ENCODE data around the gene TPD52L2. TPM values are rescaled to one million over a fixed set of nuclear protein-coding genes. Genes with fewer than 3 reads are reported as not detected.

TPD52L2 gene
- total RNA-seq, 1 experiment from 2014 or later: 192 TPM

- Mint-ChIP-seq H3K27ac (ENCODE audit: unreplicated experiment) (no peak overlapping the region), H3K4me1 (ENCODE audit: low read depth, unreplicated experiment) (peaks cover 19% of the 10 kb centered on the region), H3K36me3 (ENCODE audit: insufficient read depth, unreplicated experiment) (peaks cover 41% of the 10 kb centered on the region), H3K9me3 (ENCODE audit: low read depth, unreplicated experiment) (no peaks in the 10 kb centered on the region), H3K27me3 (ENCODE audit: unreplicated experiment) (no peaks in the 10 kb centered on the region), H3K4me3 (ENCODE audit: low read depth, unreplicated experiment) (no peak overlapping the region)
- DNase-seq: no peak
- CTCF ChIA-PET: no interaction called here
- TSS peak; percentile 3 for BruUV-seq (replicated peaks)
- no peak for TF ChIP-seq CTCF (IDR thresholded peaks at IDR 0.05; ENCODE audit: unreplicated experiment)
- intact Hi-C loops (cut with micrococcal nuclease; ENCODE audit: unreplicated experiment): no loop called here
Observed at GRCh38 chr20:63903796-63904561, 38.9 kb downstream of the TPD52L2 start.

- no peaks in the 10 kb centered on the region for H3K9me3 Mint-ChIP-seq (ENCODE audit: low read depth, unreplicated experiment)
- H3K27me3 Mint-ChIP-seq (ENCODE audit: unreplicated experiment): no peaks in the 10 kb centered on the region
- CTCF ChIA-PET: interaction anchor here (1.2 to 1.3 kb wide), 2 partner anchors 12 to 66 kb away, joined by 3 to 6 read pairs; no protein-coding TSS in a partner anchor
- H3K4me3 Mint-ChIP-seq (ENCODE audit: low read depth, unreplicated experiment): no peak overlapping the region
- BruUV-seq (replicated peaks): no TSS peak
- DNase-seq: peak; percentile 48
- no peak for TF ChIP-seq CTCF (IDR thresholded peaks at IDR 0.05; ENCODE audit: unreplicated experiment)
- peaks cover 24% of the 10 kb centered on the region for H3K4me1 Mint-ChIP-seq (ENCODE audit: low read depth, unreplicated experiment)
- peaks cover 42% of the 10 kb centered on the region for H3K36me3 Mint-ChIP-seq (ENCODE audit: insufficient read depth, unreplicated experiment)
- intact Hi-C loops (cut with micrococcal nuclease; ENCODE audit: unreplicated experiment): no loop called here
- no peak overlapping the region for H3K27ac Mint-ChIP-seq (ENCODE audit: unreplicated experiment)
Observed at GRCh38 chr20:63908008-63908682, 43.1 kb downstream of the TPD52L2 start.

GRCh38 chr20:63911176-63911575 lies 46.1 kb downstream of the TPD52L2 start:
- CTCF ChIA-PET: no interaction called here

GRCh38 chr20:63913768-63914167 lies 48.7 kb downstream of the TPD52L2 start:
- H3K9me3 Mint-ChIP-seq (ENCODE audit: low read depth, unreplicated experiment): no peaks in the 10 kb centered on the region
- intact Hi-C loops (cut with micrococcal nuclease; ENCODE audit: unreplicated experiment): no loop called here
- DNase-seq: no peak
- H3K36me3 Mint-ChIP-seq (ENCODE audit: insufficient read depth, unreplicated experiment): peaks cover 33% of the 10 kb centered on the region
- CTCF ChIA-PET: no interaction called here
- no peak overlapping the region for H3K4me3 Mint-ChIP-seq (ENCODE audit: low read depth, unreplicated experiment)
- H3K27ac Mint-ChIP-seq (ENCODE audit: unreplicated experiment): no peak overlapping the region
- BruUV-seq (replicated peaks): no TSS peak
- H3K27me3 Mint-ChIP-seq (ENCODE audit: unreplicated experiment): no peaks in the 10 kb centered on the region
- TF ChIP-seq CTCF (IDR thresholded peaks at IDR 0.05; ENCODE audit: unreplicated experiment): no peak
- H3K4me1 Mint-ChIP-seq (ENCODE audit: low read depth, unreplicated experiment): peaks cover 21% of the 10 kb centered on the region

More at GRCh38 chr20:63911176-63911575, 46.1 kb downstream of the TPD52L2 start:
- H3K27ac Mint-ChIP-seq (ENCODE audit: unreplicated experiment): no peak overlapping the region
- no peaks in the 10 kb centered on the region for H3K9me3 Mint-ChIP-seq (ENCODE audit: low read depth, unreplicated experiment)
- peaks cover 28% of the 10 kb centered on the region for H3K4me1 Mint-ChIP-seq (ENCODE audit: low read depth, unreplicated experiment)
- no peaks in the 10 kb centered on the region for H3K27me3 Mint-ChIP-seq (ENCODE audit: unreplicated experiment)
- H3K36me3 Mint-ChIP-seq (ENCODE audit: insufficient read depth, unreplicated experiment): peaks cover 27% of the 10 kb centered on the region
- TF ChIP-seq CTCF (IDR thresholded peaks at IDR 0.05; ENCODE audit: unreplicated experiment): no peak
- intact Hi-C loops (cut with micrococcal nuclease; ENCODE audit: unreplicated experiment): no loop called here
- peak; percentile 25 for DNase-seq
- BruUV-seq (replicated peaks): no TSS peak
- H3K4me3 Mint-ChIP-seq (ENCODE audit: low read depth, unreplicated experiment): no peak overlapping the region

All from Calu3 (cell line).